Fibroblast of lung (primary cell): ENCODE data around the gene MESD. TPM values are rescaled to one million over a fixed set of nuclear protein-coding genes. Genes with fewer than 3 reads are reported as not detected.

ENCODE experiments used
- DNase-seq, 2 donors: peaks; one replicate each; pipeline versions ENCODE4 v3.0.0 to v3.0.0-alpha.2; 2010; ENCODE audit warnings: low read depth in 2 of 2
- H2AFZ ChIP-seq: 2 replicates; pipeline ENCODE4 v1.5.1; 2012; ENCODE audit warnings: low read length, control low read depth, inconsistent platforms
- H3K27ac ChIP-seq: 2 replicates; pipeline ENCODE4 v1.5.1; 2011; ENCODE audit warnings: low read length, control low read depth; ENCODE audit not compliant: insufficient read depth
- H3K27me3 ChIP-seq: 2 replicates; pipeline ENCODE4 v1.5.1; 2011; ENCODE audit warnings: mild to moderate bottlenecking, low read length; ENCODE audit not compliant: control insufficient read depth, insufficient read depth
- H3K36me3 ChIP-seq: 2 replicates; pipeline ENCODE4 v1.5.1; 2011; ENCODE audit warnings: low read length; ENCODE audit not compliant: control insufficient read depth, insufficient read depth
- H3K4me1 ChIP-seq: 2 replicates; pipeline ENCODE4 v1.5.1; 2011; ENCODE audit warnings: low read length; ENCODE audit not compliant: control insufficient read depth, insufficient read depth; ENCODE audit errors: extremely low read depth
- H3K4me2 ChIP-seq: 2 replicates; pipeline ENCODE4 v1.5.1; 2011; ENCODE audit warnings: low read length, control low read depth; ENCODE audit not compliant: insufficient read depth; ENCODE audit errors: extremely low read depth
- H3K4me3 ChIP-seq, 4 experiments: fragments of 200-600 bp in 1 of 4; sonication (generic) in 1 of 4; replicated peaks in 1 of 4; 2 replicates each; pipeline ENCODE4 v1.5.1; 2011 to 2016; ENCODE audit warnings: low read length in 4 of 4, low read depth in 3 of 4, mild to moderate bottlenecking in 3 of 4, control low read depth in 2 of 4, inconsistent platforms in 1 of 4, mixed read lengths in 1 of 4; ENCODE audit not compliant: insufficient read depth in 1 of 4; ENCODE audit errors: control extremely low read depth in 1 of 4
- H3K79me2 ChIP-seq: 2 replicates; pipeline ENCODE4 v1.5.1; 2012; ENCODE audit warnings: mild to moderate bottlenecking, low read length, inconsistent platforms; ENCODE audit not compliant: control insufficient read depth, insufficient read depth
- H3K9ac ChIP-seq: 2 replicates; pipeline ENCODE4 v1.5.1; 2011; ENCODE audit warnings: mild to moderate bottlenecking, low read length, control low read depth; ENCODE audit not compliant: insufficient read depth
- H3K9me3 ChIP-seq: 2 replicates; pipeline ENCODE4 v1.5.1; 2012; ENCODE audit warnings: low read depth, low read length; ENCODE audit not compliant: control insufficient read depth, insufficient read depth
- H4K20me1 ChIP-seq: 2 replicates; pipeline ENCODE4 v1.5.1; 2011; ENCODE audit warnings: low read length; ENCODE audit not compliant: control insufficient read depth, insufficient read depth; ENCODE audit errors: extremely low read depth
- EZH2 ChIP-seq: IDR thresholded peaks from 2 replicates; pipeline ENCODE4 v1.5.1; 2012; ENCODE audit warnings: low read length, control low read depth, mild to moderate bottlenecking; ENCODE audit errors: missing control alignments
- polyA plus RNA-seq, 2 donors: library from polyadenylated mRNA; depleted of rRNA in 1 of 2; stranded (reverse) in 1 of 2; unstranded in 1 of 2; fragments of >200 nt; gene quantifications; 2 replicates each; pipeline ENCODE4 v1.2.1, GENCODE V29; 2011 to 2012; ENCODE audit warnings: missing spikeins in 1 of 2
- total RNA-seq: library from RNA; depleted of rRNA; stranded (reverse); fragments of >200 nt; gene quantifications from 2 replicates; pipeline ENCODE4 v1.2.1, GENCODE V29; 2014
- TF ChIP-seq, protein P1 (sequence below), 2 donors: IDR thresholded peaks in 1 of 2; conservative IDR thresholded peaks in 1 of 2; 1 replicate in 1 of 2; 2 replicates in 1 of 2; pipeline ENCODE4 v1.5.1; 2011 to 2012; ENCODE audit warnings: low read length in 2 of 2, control low read depth in 1 of 2, inconsistent platforms in 1 of 2, low read depth in 1 of 2, mild to moderate bottlenecking in 1 of 2

Gene MESD
- total and polyA plus RNA-seq, 2 donors (not counting 1 experiment from before 2014, with no cell fraction given) = 21.3 to 26.0 TPM

DNA sequence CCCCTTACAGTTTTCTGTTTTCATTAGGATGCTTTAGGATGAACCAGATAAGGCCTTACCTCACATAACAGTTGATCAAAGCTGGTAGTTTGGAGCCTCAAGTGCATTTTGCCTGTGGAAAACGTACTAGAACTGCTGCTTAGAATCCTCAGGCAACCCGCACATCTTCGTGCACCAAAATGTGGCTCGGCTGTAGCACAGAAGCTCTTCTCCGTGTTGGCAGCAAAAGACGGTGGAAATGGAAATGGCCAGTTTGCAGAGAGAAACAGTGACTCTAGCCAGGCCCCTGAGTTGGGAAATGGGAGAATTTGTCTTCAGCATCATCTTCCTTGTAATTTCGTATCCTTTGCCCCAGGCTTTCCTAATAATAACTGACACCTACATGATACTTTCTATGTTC is 31.7 kb upstream of the MESD start:
- no peak for DNase-seq
- Histone ChIP-seq H4K20me1 (no peaks in the 10 kb centered on the region), H3K4me1 (no peaks in the 10 kb centered on the region), H2AFZ (no peak overlapping the region), H3K79me2 (no peaks in the 10 kb centered on the region), H3K36me3 (no peaks in the 10 kb centered on the region), H3K9me3 (no peaks in the 10 kb centered on the region), H3K27me3 (no peaks in the 10 kb centered on the region), H3K9ac (no peak overlapping the region), H3K4me2 (no peak overlapping the region), H3K27ac (no peak overlapping the region), H3K4me3 (no peak overlapping the region)
- TF ChIP-seq EZH2 = no peak
- TF ChIP-seq, protein P1, sequence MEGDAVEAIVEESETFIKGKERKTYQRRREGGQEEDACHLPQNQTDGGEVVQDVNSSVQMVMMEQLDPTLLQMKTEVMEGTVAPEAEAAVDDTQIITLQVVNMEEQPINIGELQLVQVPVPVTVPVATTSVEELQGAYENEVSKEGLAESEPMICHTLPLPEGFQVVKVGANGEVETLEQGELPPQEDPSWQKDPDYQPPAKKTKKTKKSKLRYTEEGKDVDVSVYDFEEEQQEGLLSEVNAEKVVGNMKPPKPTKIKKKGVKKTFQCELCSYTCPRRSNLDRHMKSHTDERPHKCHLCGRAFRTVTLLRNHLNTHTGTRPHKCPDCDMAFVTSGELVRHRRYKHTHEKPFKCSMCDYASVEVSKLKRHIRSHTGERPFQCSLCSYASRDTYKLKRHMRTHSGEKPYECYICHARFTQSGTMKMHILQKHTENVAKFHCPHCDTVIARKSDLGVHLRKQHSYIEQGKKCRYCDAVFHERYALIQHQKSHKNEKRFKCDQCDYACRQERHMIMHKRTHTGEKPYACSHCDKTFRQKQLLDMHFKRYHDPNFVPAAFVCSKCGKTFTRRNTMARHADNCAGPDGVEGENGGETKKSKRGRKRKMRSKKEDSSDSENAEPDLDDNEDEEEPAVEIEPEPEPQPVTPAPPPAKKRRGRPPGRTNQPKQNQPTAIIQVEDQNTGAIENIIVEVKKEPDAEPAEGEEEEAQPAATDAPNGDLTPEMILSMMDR (conservative IDR thresholded peaks at IDR 0.05 in 1 of 2, IDR thresholded peaks at IDR 0.05 in 1 of 2; ENCODE audit: low read depth in 1 of 2, low read length in 2 of 2) = no peak

- no peaks in the 10 kb centered on the region for H3K36me3 ChIP-seq
- H3K9me3 ChIP-seq = no peaks in the 10 kb centered on the region
- DNase-seq = no peak
- H3K4me3 ChIP-seq = no peak overlapping the region
- no peaks in the 10 kb centered on the region for H3K27me3 ChIP-seq
- H3K79me2 ChIP-seq = no peaks in the 10 kb centered on the region
- H3K4me1 ChIP-seq = no peaks in the 10 kb centered on the region
- H3K4me2 ChIP-seq = no peak overlapping the region
- H3K9ac ChIP-seq = no peak overlapping the region
- H2AFZ ChIP-seq = no peak overlapping the region
- no peaks in the 10 kb centered on the region for H4K20me1 ChIP-seq
- TF ChIP-seq, protein P1 (conservative IDR thresholded peaks at IDR 0.05 in 1 of 2, IDR thresholded peaks at IDR 0.05 in 1 of 2; ENCODE audit: low read depth in 1 of 2, low read length in 2 of 2) = no peak
- H3K27ac ChIP-seq = no peak overlapping the region
These were observed 28.6 kb upstream of the MESD start for GRCh38 chr15:81018197-81018596.

DNA sequence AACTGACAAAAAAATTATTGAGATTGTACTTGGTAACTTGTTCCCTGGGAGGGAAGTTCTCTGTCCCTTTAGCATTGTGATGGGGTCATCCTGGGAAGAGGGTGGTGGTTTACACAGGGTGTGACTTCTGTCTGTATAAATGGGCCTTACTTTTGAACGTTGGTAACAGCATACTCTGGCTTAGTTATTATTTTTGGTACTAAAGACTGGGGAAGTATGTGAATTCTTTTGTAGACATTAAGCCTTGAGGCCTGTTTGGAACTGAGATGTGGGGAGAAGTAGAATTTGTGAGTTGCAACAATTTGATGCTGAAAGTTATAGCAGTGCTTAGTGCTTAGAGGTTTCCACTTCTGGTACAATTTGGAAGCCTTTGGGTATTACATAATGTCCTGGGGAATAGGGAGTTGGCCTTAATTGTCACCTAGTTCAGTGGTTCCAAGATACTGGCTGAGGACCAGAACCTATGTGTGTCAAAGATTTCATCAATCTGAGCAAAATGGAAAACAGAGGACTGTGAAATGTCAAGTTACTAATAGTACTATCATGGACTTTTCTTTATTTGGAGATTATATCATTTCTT is 27.0 kb upstream of the MESD start:
- TF ChIP-seq, protein P1 (conservative IDR thresholded peaks at IDR 0.05 in 1 of 2, IDR thresholded peaks at IDR 0.05 in 1 of 2; ENCODE audit: low read depth in 1 of 2, low read length in 2 of 2) = no peak
- no peak for TF ChIP-seq EZH2
- H3K36me3 ChIP-seq = no peaks in the 10 kb centered on the region
- no peak overlapping the region for H3K27ac ChIP-seq
- H3K9me3 ChIP-seq = no peaks in the 10 kb centered on the region
- H3K4me1 ChIP-seq = no peaks in the 10 kb centered on the region
- no peak for DNase-seq
- no peaks in the 10 kb centered on the region for H3K79me2 ChIP-seq
- no peaks in the 10 kb centered on the region for H3K27me3 ChIP-seq
- no peak overlapping the region for H3K9ac ChIP-seq
- no peak overlapping the region for H3K4me3 ChIP-seq
- no peaks in the 10 kb centered on the region for H4K20me1 ChIP-seq
- H3K4me2 ChIP-seq = no peak overlapping the region
- no peak overlapping the region for H2AFZ ChIP-seq
